ENCODE data around the gene SMYD3. TPM values are rescaled to one million over a fixed set of nuclear protein-coding genes. Genes with fewer than 3 reads are reported as not detected.

The SMYD3 gene
- total RNA-seq, 1 donor from 2014 or later = 20.8 TPM

DNA sequence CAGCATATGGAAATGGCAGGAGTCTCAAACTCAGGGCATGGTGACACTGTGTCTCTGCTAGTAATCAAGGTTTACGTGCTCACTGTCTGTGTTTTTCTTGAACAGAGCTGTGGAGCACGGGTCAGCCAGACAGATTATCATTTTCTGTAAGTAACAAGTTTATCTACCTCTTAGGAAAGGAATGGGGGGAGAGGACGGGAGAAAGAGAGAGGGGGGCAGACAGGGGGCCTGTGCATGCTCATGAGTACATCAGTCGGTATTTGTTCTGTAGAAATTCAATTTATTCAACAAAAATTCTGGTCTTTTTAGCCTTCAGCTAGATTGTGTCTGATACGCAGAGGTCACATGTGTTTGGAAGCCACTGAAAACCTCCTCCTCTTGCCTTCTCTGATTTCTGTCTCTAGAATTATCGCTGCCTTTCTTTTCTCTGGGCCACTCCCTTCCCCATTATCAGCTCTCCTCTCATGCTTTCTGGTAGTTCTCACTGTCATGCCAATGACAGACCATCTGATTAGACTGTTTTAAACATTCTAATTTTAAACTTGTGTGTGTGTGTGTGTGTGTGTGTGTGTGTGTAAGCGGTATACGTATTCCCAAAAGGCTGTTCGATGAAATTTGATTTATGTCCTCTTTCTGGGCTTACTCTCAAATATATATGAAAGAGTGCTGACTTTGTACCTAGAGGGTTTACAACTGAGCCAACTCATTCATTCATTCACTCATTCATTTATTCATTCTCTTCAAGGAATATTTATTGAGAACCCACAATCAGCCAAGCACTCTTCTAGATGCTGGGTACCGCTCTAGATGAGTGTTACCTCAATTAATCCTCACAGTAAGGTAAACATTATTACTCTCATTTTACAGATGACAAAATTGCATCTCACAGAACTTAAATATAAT lies 715.4 kb downstream of the SMYD3 start:
- no peaks in the 10 kb centered on the region for H3K4me1 Mint-ChIP-seq
- no peak overlapping the region for H3K27ac Mint-ChIP-seq
- no peaks in the 10 kb centered on the region for H3K9me3 Mint-ChIP-seq
- DNase-seq (no peak), ATAC-seq (ENCODE audit: low read depth) (no peak)
- ChIA-PET CTCF (interaction anchor here (0.7 to 1.3 kb wide), 2 partner anchors 9 to 11 kb away, joined by 3 read pairs; no protein-coding TSS in a partner anchor), POLR2A (no interaction called here)
- no peaks in the 10 kb centered on the region for H3K27me3 Mint-ChIP-seq
- TF ChIP-seq CTCF (IDR thresholded peaks at IDR 0.05) = no peak
- intact Hi-C loops (cut with micrococcal nuclease) = no loop called here
- no peak overlapping the region for H3K4me3 Mint-ChIP-seq
- H3K36me3 Mint-ChIP-seq (ENCODE audit: low read depth) = no peaks in the 10 kb centered on the region

- Mint-ChIP-seq H3K4me1 (no peaks in the 10 kb centered on the region), H3K9me3 (no peaks in the 10 kb centered on the region), H3K27ac (no peak overlapping the region), H3K27me3 (no peaks in the 10 kb centered on the region), H3K36me3 (ENCODE audit: low read depth) (no peaks in the 10 kb centered on the region), H3K4me3 (no peak overlapping the region)
- ChIA-PET CTCF (no interaction called here), POLR2A (no interaction called here)
- ATAC-seq (ENCODE audit: low read depth) = no peak
- no peak for DNase-seq
- TF ChIP-seq CTCF (IDR thresholded peaks at IDR 0.05) = no peak
- intact Hi-C loops (cut with micrococcal nuclease) = no loop called here
Measured at GRCh38 chr1:245790441-245790840, 716.6 kb downstream of the SMYD3 start.

- ChIA-PET CTCF (no interaction called here), POLR2A (no interaction called here)
- no peak for ATAC-seq (ENCODE audit: low read depth)
- no peak for DNase-seq
- H3K36me3 Mint-ChIP-seq (ENCODE audit: low read depth) = no peaks in the 10 kb centered on the region
- intact Hi-C loops (cut with micrococcal nuclease) = no loop called here
- H3K27me3 Mint-ChIP-seq = no peaks in the 10 kb centered on the region
- no peaks in the 10 kb centered on the region for H3K9me3 Mint-ChIP-seq
- no peak overlapping the region for H3K27ac Mint-ChIP-seq
- H3K4me1 Mint-ChIP-seq = no peaks in the 10 kb centered on the region
- no peak for TF ChIP-seq CTCF (IDR thresholded peaks at IDR 0.05)
- H3K4me3 Mint-ChIP-seq = no peak overlapping the region
Measured at GRCh38 chr1:245788886-245789285, 718.2 kb downstream of the SMYD3 start.

DNA sequence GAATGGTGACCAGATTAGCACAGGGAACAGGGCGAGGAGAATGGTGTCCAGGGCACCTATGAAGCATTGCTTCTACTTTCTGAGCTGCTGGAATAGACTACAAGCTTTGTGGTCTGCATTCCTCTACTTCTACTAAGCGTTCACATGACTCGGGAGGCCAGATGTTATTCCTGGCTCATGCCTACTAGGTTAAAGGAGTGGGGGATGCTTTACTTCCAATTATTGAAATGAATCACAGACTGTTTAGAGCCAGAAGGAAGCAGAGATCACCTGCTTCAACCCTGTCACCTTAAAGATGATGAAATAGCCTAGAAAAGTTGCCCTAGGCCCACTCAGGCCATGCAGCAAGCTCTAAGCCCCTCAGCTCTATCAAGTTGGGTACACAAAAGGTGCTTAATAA lies 718.8 kb downstream of the SMYD3 start:
- Mint-ChIP-seq H3K4me3 (no peak overlapping the region), H3K27ac (no peak overlapping the region), H3K27me3 (no peaks in the 10 kb centered on the region), H3K4me1 (no peaks in the 10 kb centered on the region), H3K9me3 (no peaks in the 10 kb centered on the region), H3K36me3 (ENCODE audit: low read depth) (no peaks in the 10 kb centered on the region)
- no peak for DNase-seq
- intact Hi-C loops (cut with micrococcal nuclease) = no loop called here
- no peak for TF ChIP-seq CTCF (IDR thresholded peaks at IDR 0.05)
- ATAC-seq (ENCODE audit: low read depth) = no peak
- CTCF ChIA-PET = no interaction called here
- POLR2A ChIA-PET = no interaction called here

- no peaks in the 10 kb centered on the region for H3K4me1 Mint-ChIP-seq
- no peak for TF ChIP-seq CTCF (IDR thresholded peaks at IDR 0.05)
- no peaks in the 10 kb centered on the region for H3K27me3 Mint-ChIP-seq
- no peak overlapping the region for H3K4me3 Mint-ChIP-seq
- no peak overlapping the region for H3K27ac Mint-ChIP-seq
- H3K36me3 Mint-ChIP-seq (ENCODE audit: low read depth) = no peaks in the 10 kb centered on the region
- CTCF ChIA-PET = no interaction called here
- POLR2A ChIA-PET = no interaction called here
- intact Hi-C loops (cut with micrococcal nuclease) = no loop called here
- ATAC-seq (ENCODE audit: low read depth) = no peak
- no peaks in the 10 kb centered on the region for H3K9me3 Mint-ChIP-seq
- no peak for DNase-seq
Measured at GRCh38 chr1:245786948-245787347, 720.1 kb downstream of the SMYD3 start.
